GM12873 (cell line): ENCODE measurements around the gene BRAF.

Experiments used
- CTCF ChIP-seq: IDR thresholded peaks from 2 replicates; pipeline ENCODE4 v1.5.1; 2012; ENCODE audit warnings: low read depth, mild to moderate bottlenecking, moderate library complexity, low read length, control low read depth; ENCODE audit not compliant: insufficient read depth; ENCODE audit errors: missing control alignments

BRAF gene

GRCh38 chr7:140923358-140924006 lies 1.2 kb downstream of the BRAF start:
- TF ChIP-seq CTCF: no peak

DNA sequence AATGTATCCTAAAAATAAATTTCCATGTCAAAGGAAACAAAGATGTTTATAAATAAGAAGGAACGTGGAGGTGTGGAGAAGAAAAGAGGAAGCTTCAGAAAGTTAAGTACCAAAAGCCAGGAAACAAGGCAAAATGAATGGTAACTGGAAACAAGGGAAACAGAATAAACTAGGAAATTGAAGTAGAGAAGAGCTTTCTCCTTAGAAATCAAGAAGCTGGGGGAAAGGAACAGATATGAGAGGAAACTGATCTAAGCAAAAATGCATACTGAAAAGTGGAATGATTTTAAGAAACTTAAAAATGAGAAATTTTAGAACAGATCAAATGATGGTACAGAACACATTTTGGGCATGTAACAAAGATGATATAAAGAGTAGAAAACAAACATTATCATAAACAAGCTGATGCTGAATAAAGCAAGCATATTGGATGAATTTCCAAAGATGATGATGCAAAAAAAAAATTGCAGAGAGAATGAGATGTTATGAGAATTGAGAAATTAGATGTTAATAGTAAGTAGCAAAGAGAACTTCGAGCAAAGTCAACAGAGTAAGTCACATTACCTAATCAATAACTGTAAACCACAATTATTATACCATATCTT lies 1.9 kb downstream of the BRAF start:
- no peak for TF ChIP-seq CTCF

- no peak for TF ChIP-seq CTCF
Observed at GRCh38 chr7:140920745-140921144, 4.0 kb downstream of the BRAF start.

DNA sequence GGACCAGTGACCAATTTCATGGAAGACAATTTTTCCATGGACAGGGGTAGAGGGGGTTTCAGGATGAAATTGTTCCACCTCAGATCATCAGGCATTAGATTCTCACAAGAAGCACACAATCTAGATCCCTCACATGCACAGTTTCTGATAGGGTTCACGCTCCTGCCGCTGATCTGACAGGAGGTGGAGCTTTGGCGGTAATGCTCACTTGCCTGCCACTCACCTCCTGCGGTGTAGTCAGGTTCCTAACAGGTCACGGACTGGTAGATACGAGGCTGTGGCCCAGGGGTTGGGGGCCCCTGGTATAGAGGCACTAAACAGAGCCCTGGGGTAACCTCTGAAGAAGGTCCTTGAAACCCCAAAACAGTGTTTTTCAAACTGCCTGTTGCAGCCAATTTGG lies 6.5 kb downstream of the BRAF start:
- TF ChIP-seq CTCF: no peak

DNA sequence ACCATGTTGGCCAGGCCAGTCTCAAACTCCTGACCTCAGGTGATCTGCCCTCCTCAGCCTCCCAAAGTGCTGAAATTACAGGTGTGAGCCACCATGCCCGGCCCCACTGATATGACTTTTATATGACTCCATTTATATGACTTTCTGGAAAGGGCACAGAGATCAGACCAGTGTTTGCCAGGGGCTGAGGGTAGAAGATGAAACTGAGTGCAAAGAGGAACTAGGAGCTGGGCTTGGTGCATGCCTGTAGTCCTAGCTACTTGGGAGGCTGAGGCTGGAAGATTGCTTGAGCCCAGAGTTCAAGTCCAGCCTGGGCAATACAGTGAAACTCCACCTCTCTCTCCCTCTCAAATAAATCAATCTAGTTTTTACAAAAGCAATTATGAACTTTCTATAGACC lies 7.5 kb downstream of the BRAF start:
- no peak for TF ChIP-seq CTCF

DNA sequence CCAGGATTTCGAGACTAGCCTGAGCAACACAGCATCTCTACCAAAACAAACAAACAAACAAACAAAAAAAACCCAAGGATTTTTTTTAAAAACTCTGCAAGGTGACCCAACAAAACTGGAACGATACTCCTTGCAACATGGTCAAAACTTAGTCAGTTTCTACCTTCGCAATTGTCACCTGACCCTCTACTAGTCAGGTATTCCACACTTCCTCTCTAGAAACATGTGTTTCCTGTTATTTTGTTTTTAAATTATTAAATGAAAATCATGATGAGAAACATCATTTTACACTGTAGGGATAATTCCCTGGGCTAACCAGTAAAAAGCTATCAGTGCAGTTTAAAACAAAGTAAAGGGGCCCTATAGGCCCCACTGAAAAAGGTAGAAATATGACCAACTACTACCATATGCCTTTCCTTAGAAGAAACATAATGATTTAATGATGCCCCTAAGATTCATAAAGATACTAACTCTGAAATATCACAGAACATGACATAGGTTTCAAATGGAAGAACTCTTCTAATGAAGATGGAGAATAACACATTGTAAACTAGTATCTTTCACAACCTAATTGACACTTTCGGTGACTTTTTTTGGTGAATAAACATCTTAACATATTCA lies 8.7 kb downstream of the BRAF start:
- TF ChIP-seq CTCF: no peak

GRCh38 chr7:140914083-140914482 lies 10.6 kb downstream of the BRAF start:
- TF ChIP-seq CTCF: no peak
